ENCODE data around the gene TMEFF1.

TMEFF1 gene

GRCh38 chr9:100605405-100605804 lies 132.5 kb downstream of the TMEFF1 start:
- no peak for DNase-seq (ENCODE audit: low read depth)

- DNase-seq (ENCODE audit: low read depth), result no peak
Observed at GRCh38 chr9:100619194-100619593, 146.2 kb downstream of the TMEFF1 start.

- no peak for DNase-seq (ENCODE audit: low read depth)
Observed at GRCh38 chr9:100619665-100620064, 146.7 kb downstream of the TMEFF1 start.

GRCh38 chr9:100623969-100624368 lies 151.0 kb downstream of the TMEFF1 start:
- DNase-seq (ENCODE audit: low read depth), result no peak

GRCh38 chr9:100626949-100627348 lies 154.0 kb downstream of the TMEFF1 start:
- no peak for DNase-seq (ENCODE audit: low read depth)

All from HS-5 (cell line).